ENCODE measurements around the gene ESPNL. TPM values are rescaled to one million over a fixed set of nuclear protein-coding genes. Genes with fewer than 3 reads are reported as not detected.

The ESPNL gene
- total RNA-seq, 4 donors from 2014 or later = 0.22 to 0.68 TPM; not detected in 2

DNA sequence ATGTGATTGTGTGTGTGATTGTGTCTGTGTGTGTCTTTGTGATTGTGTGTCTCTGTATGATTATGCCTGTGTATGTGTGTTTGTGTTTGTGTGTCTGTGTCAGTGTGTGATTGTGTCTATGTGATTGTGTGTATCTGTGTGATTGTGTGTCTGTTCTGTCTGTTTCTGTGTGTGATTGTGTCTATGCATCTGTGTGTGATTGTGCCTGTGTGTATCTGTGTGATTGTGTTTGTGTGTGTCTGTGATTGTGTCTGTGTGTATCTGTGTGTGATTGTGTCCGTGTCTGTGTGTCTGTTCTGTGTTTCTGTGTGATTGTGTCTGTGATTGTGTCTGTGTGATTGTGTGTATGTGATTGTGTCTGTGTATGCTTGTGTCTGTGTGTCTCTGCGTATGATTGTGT, 26.2 kb downstream of the ESPNL start:
- TF ChIP-seq, protein P1, sequence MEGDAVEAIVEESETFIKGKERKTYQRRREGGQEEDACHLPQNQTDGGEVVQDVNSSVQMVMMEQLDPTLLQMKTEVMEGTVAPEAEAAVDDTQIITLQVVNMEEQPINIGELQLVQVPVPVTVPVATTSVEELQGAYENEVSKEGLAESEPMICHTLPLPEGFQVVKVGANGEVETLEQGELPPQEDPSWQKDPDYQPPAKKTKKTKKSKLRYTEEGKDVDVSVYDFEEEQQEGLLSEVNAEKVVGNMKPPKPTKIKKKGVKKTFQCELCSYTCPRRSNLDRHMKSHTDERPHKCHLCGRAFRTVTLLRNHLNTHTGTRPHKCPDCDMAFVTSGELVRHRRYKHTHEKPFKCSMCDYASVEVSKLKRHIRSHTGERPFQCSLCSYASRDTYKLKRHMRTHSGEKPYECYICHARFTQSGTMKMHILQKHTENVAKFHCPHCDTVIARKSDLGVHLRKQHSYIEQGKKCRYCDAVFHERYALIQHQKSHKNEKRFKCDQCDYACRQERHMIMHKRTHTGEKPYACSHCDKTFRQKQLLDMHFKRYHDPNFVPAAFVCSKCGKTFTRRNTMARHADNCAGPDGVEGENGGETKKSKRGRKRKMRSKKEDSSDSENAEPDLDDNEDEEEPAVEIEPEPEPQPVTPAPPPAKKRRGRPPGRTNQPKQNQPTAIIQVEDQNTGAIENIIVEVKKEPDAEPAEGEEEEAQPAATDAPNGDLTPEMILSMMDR (IDR thresholded peaks at IDR 0.05; ENCODE audit: low read depth) = no peak

DNA sequence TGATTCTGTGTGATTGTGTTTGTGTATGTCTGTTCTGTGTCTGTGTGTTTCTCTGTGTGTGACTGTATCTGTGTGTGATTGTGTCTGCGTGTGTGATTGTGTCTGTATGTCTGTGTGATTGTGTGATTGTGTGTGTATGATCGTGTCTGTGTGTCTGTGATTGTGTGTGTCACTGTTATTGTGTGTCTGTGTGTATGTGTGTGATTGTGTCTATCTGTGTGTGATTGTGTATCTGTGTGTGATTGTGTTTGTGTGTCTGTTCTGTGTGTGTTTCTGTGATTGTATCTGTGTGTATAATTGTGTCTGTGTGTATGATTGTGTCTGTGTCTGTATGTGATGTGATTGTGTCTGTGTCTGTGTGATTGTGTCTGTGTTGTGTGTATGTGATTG, 26.6 kb downstream of the ESPNL start:
- TF ChIP-seq, protein P1 (IDR thresholded peaks at IDR 0.05; ENCODE audit: low read depth) = no peak

DNA sequence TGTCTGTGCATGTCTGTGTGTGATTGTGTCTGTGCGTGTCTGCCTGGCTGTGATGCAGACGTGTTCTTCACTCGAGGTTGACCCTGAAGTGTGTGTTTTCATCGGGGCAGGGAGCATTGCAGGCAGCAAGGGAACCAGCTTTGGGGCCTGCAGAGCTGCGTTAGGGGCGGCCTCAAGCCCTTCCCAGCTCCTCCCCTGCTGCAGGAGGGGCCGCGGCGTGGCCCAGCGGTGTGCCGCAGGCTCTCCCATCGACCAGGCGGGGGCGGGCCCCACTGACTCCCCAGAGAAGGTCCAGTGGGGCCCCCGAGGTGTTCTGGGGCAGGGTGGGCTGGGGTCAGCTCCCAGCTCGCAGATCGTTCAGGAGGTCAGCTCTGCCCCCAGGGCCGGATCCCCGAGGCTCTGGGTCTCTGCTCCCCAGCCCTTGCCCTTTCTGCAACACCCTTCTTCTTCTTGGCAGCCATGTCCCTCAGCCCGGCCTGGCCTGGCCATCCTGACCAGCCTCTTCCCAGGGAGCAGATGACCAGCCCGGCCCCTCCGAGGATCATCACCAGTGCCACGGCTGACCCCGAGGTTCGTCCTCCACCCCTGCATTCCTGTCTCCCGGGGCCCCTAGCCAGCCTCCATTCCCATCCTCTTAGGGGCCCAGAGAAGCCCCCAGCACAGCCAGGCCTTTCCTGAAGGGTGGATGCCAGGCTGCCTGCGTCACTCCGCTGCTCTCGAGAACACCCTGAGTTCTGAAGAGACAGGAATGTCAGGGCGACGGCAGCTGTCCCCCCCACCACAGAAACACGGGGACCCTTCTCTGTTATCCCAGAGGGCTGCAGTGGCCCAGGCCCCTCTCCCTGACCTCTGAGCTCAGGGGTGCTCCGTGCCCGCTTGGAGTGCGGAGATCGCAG, 27.3 kb downstream of the ESPNL start:
- TF ChIP-seq, protein P1 (IDR thresholded peaks at IDR 0.05; ENCODE audit: low read depth) = no peak

DNA sequence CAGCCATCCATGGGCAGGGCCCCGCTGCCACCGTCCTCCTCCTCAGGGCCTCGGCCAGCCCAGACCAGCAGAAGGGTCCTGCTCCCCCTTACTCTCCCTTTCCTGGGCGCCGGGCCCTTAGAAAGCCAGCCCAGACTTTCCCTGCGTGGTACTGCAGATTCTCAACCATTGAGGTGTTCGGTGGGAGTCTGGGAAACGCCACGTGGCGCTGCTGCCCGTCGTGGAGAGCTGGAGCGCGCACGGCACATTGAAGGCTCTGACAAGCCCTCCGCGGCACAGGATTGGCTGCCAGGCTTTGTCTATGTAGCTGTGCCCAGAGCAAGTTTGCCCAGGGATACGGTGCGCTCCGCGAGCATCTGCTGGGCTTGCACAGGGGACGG, 27.9 kb downstream of the ESPNL start:
- TF ChIP-seq, protein P1 (IDR thresholded peaks at IDR 0.05; ENCODE audit: low read depth) = no peak

DNA sequence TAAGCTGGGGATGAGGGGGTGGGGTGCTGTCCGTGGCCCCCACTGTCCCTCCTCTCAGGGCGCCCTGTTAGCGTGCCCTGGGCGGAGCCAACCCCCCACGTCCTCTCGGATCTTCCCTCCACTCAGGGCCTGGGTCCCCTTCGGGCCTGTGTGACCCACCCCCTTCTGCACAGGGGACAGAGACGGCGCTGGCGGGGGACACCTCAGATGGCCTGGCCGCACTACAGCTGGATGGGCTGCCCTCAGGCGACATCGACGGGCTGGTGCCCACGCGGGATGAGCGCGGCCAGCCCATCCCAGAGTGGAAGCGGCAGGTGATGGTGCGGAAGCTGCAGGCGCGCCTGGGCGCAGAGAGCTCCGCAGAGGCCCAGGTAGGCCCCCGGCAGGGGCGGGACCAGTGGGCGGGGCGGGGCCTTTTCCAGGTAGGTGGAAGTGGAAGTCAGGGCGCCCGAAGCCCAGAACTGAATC, 28.4 kb downstream of the ESPNL start:
- TF ChIP-seq, protein P1 (IDR thresholded peaks at IDR 0.05; ENCODE audit: low read depth) = no peak

DNA sequence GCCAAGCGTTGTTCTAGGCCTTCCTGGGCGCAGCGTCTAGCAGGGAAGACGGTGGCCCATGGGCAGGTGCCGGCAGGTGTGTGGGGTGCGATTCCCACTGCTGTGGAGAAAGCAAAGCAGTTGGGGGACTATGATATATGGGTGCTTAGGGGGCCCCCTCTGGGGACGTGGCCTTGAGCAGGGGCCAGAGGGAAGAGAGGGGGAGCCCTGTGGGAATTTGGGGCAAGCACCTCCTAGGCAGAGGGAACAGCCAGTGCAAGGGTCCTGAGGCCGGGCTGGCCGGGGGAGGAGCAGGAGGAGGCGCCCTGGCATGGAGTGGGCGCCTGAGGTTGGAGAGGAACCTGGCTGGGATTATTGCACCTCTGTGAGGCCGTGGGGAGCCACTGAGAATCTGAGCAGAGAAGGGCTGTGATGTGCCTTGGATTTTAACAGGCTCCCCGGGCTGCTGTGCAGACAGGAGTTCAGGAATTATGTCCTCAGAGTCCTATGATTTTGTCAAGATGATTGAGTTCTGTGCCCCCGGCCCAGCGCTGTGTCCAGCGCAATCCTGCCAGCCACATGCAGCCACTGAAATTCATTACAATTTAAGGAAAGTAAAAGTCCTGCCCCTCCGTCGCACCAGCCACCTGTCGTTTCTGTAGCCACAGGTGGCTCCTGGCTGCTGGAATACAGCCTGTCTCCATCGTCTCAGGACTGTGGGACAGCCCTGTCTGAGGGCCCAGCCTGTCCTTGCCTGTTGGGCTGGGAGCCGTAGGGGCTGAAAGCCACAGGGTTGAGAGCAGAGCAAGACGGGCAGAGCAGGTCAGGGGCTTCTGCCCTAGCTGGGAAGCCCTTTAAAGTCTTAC, 29.2 kb downstream of the ESPNL start:
- TF ChIP-seq, protein P1 (IDR thresholded peaks at IDR 0.05; ENCODE audit: low read depth) = no peak

All from subcutaneous adipose tissue (tissue), 4 donors.